DND-41 (cell line): ENCODE data around the gene ACSL4.

ENCODE experiments used
- EZH2 ChIP-seq: IDR thresholded peaks from 3 replicates; pipeline ENCODE4 v1.6.1; 2012; ENCODE audit warnings: borderline replicate concordance, low read depth, mild to moderate bottlenecking, moderate library complexity, low read length, inconsistent platforms; ENCODE audit not compliant: severe bottlenecking
- TF ChIP-seq, protein P1 (sequence below): IDR thresholded peaks from 2 replicates; pipeline ENCODE4 v1.5.1; 2012; ENCODE audit warnings: borderline replicate concordance, low read length, moderate library complexity, mild to moderate bottlenecking; ENCODE audit not compliant: poor library complexity, severe bottlenecking; ENCODE audit errors: extremely low read depth

DNA sequence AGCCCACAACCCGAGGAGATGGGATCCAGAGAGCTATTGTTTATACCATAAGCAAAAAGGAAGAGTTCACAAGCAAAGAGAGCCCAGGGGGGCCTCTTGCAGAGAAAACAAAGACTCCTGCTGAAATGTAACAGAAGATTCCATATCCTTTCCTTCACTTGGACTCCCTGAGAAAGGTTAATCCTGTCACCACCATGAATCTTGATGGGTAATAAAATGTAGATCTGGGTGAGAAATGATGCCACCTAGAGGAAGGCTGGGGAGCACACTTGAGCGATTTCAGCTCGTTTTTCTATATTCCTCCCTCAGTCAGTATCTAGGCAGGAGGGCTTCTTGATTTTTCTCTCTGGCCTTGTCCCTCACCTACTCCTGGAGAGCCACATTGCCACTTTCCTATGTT, 97.9 kb downstream of the ACSL4 start:
- TF ChIP-seq, protein P1, sequence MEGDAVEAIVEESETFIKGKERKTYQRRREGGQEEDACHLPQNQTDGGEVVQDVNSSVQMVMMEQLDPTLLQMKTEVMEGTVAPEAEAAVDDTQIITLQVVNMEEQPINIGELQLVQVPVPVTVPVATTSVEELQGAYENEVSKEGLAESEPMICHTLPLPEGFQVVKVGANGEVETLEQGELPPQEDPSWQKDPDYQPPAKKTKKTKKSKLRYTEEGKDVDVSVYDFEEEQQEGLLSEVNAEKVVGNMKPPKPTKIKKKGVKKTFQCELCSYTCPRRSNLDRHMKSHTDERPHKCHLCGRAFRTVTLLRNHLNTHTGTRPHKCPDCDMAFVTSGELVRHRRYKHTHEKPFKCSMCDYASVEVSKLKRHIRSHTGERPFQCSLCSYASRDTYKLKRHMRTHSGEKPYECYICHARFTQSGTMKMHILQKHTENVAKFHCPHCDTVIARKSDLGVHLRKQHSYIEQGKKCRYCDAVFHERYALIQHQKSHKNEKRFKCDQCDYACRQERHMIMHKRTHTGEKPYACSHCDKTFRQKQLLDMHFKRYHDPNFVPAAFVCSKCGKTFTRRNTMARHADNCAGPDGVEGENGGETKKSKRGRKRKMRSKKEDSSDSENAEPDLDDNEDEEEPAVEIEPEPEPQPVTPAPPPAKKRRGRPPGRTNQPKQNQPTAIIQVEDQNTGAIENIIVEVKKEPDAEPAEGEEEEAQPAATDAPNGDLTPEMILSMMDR, result peak; percentile 61
- no peak for TF ChIP-seq EZH2
